ENCODE measurements around the gene SLC6A3. TPM values are rescaled to one million over a fixed set of nuclear protein-coding genes. Genes with fewer than 3 reads are reported as not detected.
"Not testable (repeated sequence)": the region's sequence is repeated elsewhere in the genome, so short reads cannot be mapped to it uniquely, and the experiment has no call there.

The SLC6A3 gene
- polyA plus RNA-seq, 5 donors, result 1.3 to 4.4 (median 3.0) TPM

- DNase-seq, result not testable (repeated sequence)
Observed at GRCh38 chr5:1422522-1422921, 22.7 kb downstream of the SLC6A3 start.

- DNase-seq, result no peak
Observed at GRCh38 chr5:1421521-1422341, 23.5 kb downstream of the SLC6A3 start.

- DNase-seq, result no peak
Observed at GRCh38 chr5:1420211-1421195, 24.7 kb downstream of the SLC6A3 start.

- DNase-seq, result no peak
Observed at GRCh38 chr5:1419476-1420210, 25.6 kb downstream of the SLC6A3 start.

GRCh38 chr5:1418921-1419280, 26.3 kb downstream of the SLC6A3 start:
- DNase-seq, result no peak

- DNase-seq, result no peak
Observed at GRCh38 chr5:1418238-1418920, 26.9 kb downstream of the SLC6A3 start.

- DNase-seq, result no peak
Observed at GRCh38 chr5:1417586-1418225, 27.5 kb downstream of the SLC6A3 start.

- DNase-seq, result no peak
Observed at GRCh38 chr5:1416856-1417469, 28.3 kb downstream of the SLC6A3 start.

GRCh38 chr5:1415626-1416360, 29.4 kb downstream of the SLC6A3 start:
- DNase-seq, result no peak

- no peak for DNase-seq
Observed at GRCh38 chr5:1415059-1415425, 30.2 kb downstream of the SLC6A3 start.

GRCh38 chr5:1414311-1415058, 30.8 kb downstream of the SLC6A3 start:
- no peak for DNase-seq

- DNase-seq, result no peak
Observed at GRCh38 chr5:1413611-1414241, 31.5 kb downstream of the SLC6A3 start.

- no peak for DNase-seq
Observed at GRCh38 chr5:1413211-1413610, 32.0 kb downstream of the SLC6A3 start.

GRCh38 chr5:1412621-1413020, 32.6 kb downstream of the SLC6A3 start:
- DNase-seq, result no peak

GRCh38 chr5:1412163-1412562, 33.1 kb downstream of the SLC6A3 start:
- no peak for DNase-seq

GRCh38 chr5:1411099-1411498, 34.1 kb downstream of the SLC6A3 start:
- no peak for DNase-seq

GRCh38 chr5:1410156-1411014, 34.9 kb downstream of the SLC6A3 start:
- no peak for DNase-seq
